Thyroid gland (tissue), 4 donors: ENCODE results near the gene ATRIP.

Experiments
- CTCF ChIP-seq, 6 experiments: fragments of 200-600 bp in 3 of 6; fragments of 450-650 bp in 3 of 6; sonication (generic) in 3 of 6; IDR thresholded peaks; one replicate each; pipeline ENCODE4 v1.5.1; 2016 to 2019; ENCODE audit warnings: antibody characterized with exemption in 6 of 6, mild to moderate bottlenecking in 2 of 6, inconsistent platforms in 1 of 6, moderate library complexity in 1 of 6
- POLR2A ChIP-seq, 2 donors: fragments of 450-650 bp; IDR thresholded peaks; one replicate each; pipeline ENCODE4 v1.6.1; 2017; ENCODE audit warnings: antibody characterized with exemption in 2 of 2, mild to moderate bottlenecking in 2 of 2, moderate library complexity in 1 of 2

DNA sequence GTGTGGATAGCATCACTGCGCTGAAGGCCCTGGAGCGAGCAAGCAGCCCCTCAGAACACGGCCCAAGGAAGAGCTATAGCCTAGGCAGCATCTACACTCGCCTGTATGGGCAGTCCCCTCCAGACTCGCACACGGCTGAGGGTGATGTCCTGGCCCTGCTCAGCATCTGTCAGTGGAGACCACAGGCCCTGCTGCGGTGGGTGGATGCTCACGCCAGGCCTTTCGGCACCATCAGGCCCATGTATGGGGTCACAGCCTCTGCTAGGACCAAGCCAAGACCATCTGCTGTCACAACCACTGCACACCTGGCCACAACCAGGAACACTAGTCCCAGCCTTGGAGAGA lies 20.5 kb downstream of the ATRIP start:
- TF ChIP-seq CTCF (IDR thresholded peaks at IDR 0.05) (no peak), POLR2A (IDR thresholded peaks at IDR 0.05) (no peak)
